ENCODE data around the gene QDPR. TPM values are rescaled to one million over a fixed set of nuclear protein-coding genes. Genes with fewer than 3 reads are reported as not detected.

The QDPR gene
- polyA plus RNA-seq, 1 donor (not counting 4 experiments of a cell fraction or from before 2014, with no cell fraction given): 65.6 TPM

- H4K20me1 ChIP-seq (ENCODE audit: control insufficient read depth, extremely low read depth, insufficient read depth, low read length): no peaks in the 10 kb centered on the region
- no peaks in the 10 kb centered on the region for H3K27me3 ChIP-seq (ENCODE audit: control insufficient read depth, extremely low read depth, insufficient read depth, low read length)
- dilution Hi-C loops (cut with MboI; ENCODE audit: extremely low pct_ligation_motif_present, low sequenced_read_pairs): no loop called here
- no peak for TF ChIP-seq EZH2 (IDR thresholded peaks at IDR 0.05; ENCODE audit: low read length)
- TF ChIP-seq, protein P1, sequence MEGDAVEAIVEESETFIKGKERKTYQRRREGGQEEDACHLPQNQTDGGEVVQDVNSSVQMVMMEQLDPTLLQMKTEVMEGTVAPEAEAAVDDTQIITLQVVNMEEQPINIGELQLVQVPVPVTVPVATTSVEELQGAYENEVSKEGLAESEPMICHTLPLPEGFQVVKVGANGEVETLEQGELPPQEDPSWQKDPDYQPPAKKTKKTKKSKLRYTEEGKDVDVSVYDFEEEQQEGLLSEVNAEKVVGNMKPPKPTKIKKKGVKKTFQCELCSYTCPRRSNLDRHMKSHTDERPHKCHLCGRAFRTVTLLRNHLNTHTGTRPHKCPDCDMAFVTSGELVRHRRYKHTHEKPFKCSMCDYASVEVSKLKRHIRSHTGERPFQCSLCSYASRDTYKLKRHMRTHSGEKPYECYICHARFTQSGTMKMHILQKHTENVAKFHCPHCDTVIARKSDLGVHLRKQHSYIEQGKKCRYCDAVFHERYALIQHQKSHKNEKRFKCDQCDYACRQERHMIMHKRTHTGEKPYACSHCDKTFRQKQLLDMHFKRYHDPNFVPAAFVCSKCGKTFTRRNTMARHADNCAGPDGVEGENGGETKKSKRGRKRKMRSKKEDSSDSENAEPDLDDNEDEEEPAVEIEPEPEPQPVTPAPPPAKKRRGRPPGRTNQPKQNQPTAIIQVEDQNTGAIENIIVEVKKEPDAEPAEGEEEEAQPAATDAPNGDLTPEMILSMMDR (optimal IDR thresholded peaks at IDR 0.05 in 1 of 3, IDR thresholded peaks at IDR 0.05 in 1 of 3, conservative IDR thresholded peaks at IDR 0.05 in 1 of 3; ENCODE audit: extremely low read depth in 1 of 3, insufficient read depth in 2 of 3, low read length in 3 of 3): no peak
- H2AFZ ChIP-seq (ENCODE audit: control insufficient read depth, low read length): no peak overlapping the region
- H3K9me1 ChIP-seq (ENCODE audit: control insufficient read depth, extremely low read depth, insufficient read depth, low read length): no peaks in the 10 kb centered on the region
- no peak overlapping the region for H3K4me3 ChIP-seq (ENCODE audit: control insufficient read depth in 2 of 3, extremely low read depth in 1 of 3, insufficient read depth in 2 of 3, low read depth in 1 of 3, low read length in 3 of 3)
- H3K4me1 ChIP-seq (ENCODE audit: control insufficient read depth, extremely low read depth, insufficient read depth, low read length): no peaks in the 10 kb centered on the region
- no peaks in the 10 kb centered on the region for H3K9me3 ChIP-seq (ENCODE audit: control insufficient read depth, low read depth, low read length)
- FAIRE-seq: no peak
- no peak overlapping the region for H3K27ac ChIP-seq (ENCODE audit: control insufficient read depth, insufficient read depth, low read length)
- H3K4me2 ChIP-seq (ENCODE audit: control insufficient read depth, extremely low read depth, insufficient read depth, low read depth, low read length): no peak overlapping the region
- DNase-seq (ENCODE audit: low read depth, low spot score): no peak
- H3K36me3 ChIP-seq (ENCODE audit: control insufficient read depth in 2 of 2, extremely low read depth in 1 of 2, insufficient read depth in 2 of 2, low read length in 2 of 2): no peaks in the 10 kb centered on the region
- H3K9ac ChIP-seq (ENCODE audit: control insufficient read depth, extremely low read depth, insufficient read depth, low read length): no peak overlapping the region
- H3K79me2 ChIP-seq (ENCODE audit: control insufficient read depth, insufficient read depth, low read length): no peaks in the 10 kb centered on the region
These were observed 30.9 kb downstream of the QDPR start for GRCh38 chr4:17480955-17481354.

GRCh38 chr4:17480210-17480927 is 31.5 kb downstream of the QDPR start:
- DNase-seq (ENCODE audit: low read depth, low spot score) (no peak), FAIRE-seq (no peak)
- Histone ChIP-seq H3K4me3 (ENCODE audit: control insufficient read depth in 2 of 3, extremely low read depth in 1 of 3, insufficient read depth in 2 of 3, low read depth in 1 of 3, low read length in 3 of 3) (no peak overlapping the region), H3K27me3 (ENCODE audit: control insufficient read depth, extremely low read depth, insufficient read depth, low read length) (no peaks in the 10 kb centered on the region), H4K20me1 (ENCODE audit: control insufficient read depth, extremely low read depth, insufficient read depth, low read length) (no peaks in the 10 kb centered on the region), H3K27ac (ENCODE audit: control insufficient read depth, insufficient read depth, low read length) (no peak overlapping the region), H3K9me3 (ENCODE audit: control insufficient read depth, low read depth, low read length) (no peaks in the 10 kb centered on the region), H3K36me3 (ENCODE audit: control insufficient read depth in 2 of 2, extremely low read depth in 1 of 2, insufficient read depth in 2 of 2, low read length in 2 of 2) (no peaks in the 10 kb centered on the region), H3K9ac (ENCODE audit: control insufficient read depth, extremely low read depth, insufficient read depth, low read length) (no peak overlapping the region), H3K4me1 (ENCODE audit: control insufficient read depth, extremely low read depth, insufficient read depth, low read length) (no peaks in the 10 kb centered on the region), H3K9me1 (ENCODE audit: control insufficient read depth, extremely low read depth, insufficient read depth, low read length) (no peaks in the 10 kb centered on the region), H3K79me2 (ENCODE audit: control insufficient read depth, insufficient read depth, low read length) (no peaks in the 10 kb centered on the region), H3K4me2 (ENCODE audit: control insufficient read depth, extremely low read depth, insufficient read depth, low read depth, low read length) (no peak overlapping the region), H2AFZ (ENCODE audit: control insufficient read depth, low read length) (no peak overlapping the region)
- dilution Hi-C loops (cut with MboI; ENCODE audit: extremely low pct_ligation_motif_present, low sequenced_read_pairs): no loop called here
- no peak for TF ChIP-seq EZH2 (IDR thresholded peaks at IDR 0.05; ENCODE audit: low read length)
- TF ChIP-seq, protein P1 (optimal IDR thresholded peaks at IDR 0.05 in 1 of 3, IDR thresholded peaks at IDR 0.05 in 1 of 3, conservative IDR thresholded peaks at IDR 0.05 in 1 of 3; ENCODE audit: extremely low read depth in 1 of 3, insufficient read depth in 2 of 3, low read length in 3 of 3): no peak
